ENCODE measurements around the gene UBALD2. TPM values are rescaled to one million over a fixed set of nuclear protein-coding genes. Genes with fewer than 3 reads are reported as not detected.

Gene UBALD2
- total and polyA plus RNA-seq, 2 donors (not counting 3 experiments of a cell fraction or from before 2014, with no cell fraction given) = 46.9 to 70.9 TPM

DNA sequence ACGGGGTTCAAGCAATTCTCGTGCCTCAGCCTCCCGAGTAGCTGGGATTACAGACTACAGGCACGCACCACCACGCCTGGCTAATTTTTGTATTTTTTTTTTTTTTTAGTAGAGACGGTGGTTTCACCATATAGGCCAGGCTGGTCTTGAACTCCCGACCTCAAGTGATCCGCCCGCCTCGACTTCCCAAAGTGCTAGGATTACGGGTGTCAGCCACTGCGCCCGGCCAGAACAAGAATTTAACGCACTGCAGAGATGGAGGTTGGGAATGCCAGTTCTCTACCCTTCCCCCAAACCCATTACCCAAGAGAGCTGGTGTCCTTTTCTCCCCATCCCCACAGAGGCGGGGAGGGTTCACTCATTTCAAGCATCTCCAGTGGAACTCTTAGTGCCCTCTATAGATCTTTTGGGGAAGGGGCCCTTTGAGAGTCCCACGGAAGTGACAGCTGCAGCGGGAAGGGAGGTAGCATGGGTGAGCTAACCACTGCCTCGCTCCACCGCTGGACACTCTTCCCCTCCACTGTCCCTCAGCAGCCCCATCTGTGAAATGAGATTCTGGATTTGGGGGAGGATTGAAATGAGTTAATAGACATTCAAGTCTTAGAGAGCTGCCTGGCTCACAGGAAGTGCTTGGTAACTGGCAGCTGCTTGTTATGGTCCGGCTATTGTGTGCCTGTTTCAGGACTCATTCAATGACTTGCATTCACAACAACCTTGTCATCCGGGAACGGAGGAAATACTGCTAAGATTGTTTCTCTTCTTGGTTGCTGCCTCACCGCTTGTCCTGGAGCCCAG lies 3.5 kb upstream of the UBALD2 start:
- CTCF ChIA-PET = interaction anchor here (0.9 to 1.7 kb wide), 7 partner anchors 15 to 247 kb away, joined by 3 to 13 read pairs (median 4); partner anchors contain the start of gene RNF157
- Histone ChIP-seq H2AFZ (ENCODE audit: low read depth, low read length) (peak overlapping the region; percentile 32), H3K4me3 (replicated peaks in 1 of 3; ENCODE audit: insufficient read depth in 1 of 3, low read depth in 1 of 3, low read length in 3 of 3) (no peak overlapping the region), H4K20me1 (replicated peaks; ENCODE audit: control insufficient read depth, extremely low read depth, insufficient read depth, low read length) (no peaks in the 10 kb centered on the region), H3K27ac (ENCODE audit: insufficient read depth, low read depth, low read length) (peak overlapping the region; percentile 95), H3K36me3 (ENCODE audit: control insufficient read depth in 2 of 2, extremely low read depth in 1 of 2, insufficient read depth in 2 of 2, low read length in 2 of 2) (no peaks in the 10 kb centered on the region), H3K9me1 (replicated peaks; ENCODE audit: control insufficient read depth, extremely low read depth, insufficient read depth, low read length) (no peaks in the 10 kb centered on the region), H3K79me2 (ENCODE audit: control insufficient read depth, insufficient read depth, low read length) (peaks cover 10% of the 10 kb centered on the region), H3K4me2 (ENCODE audit: insufficient read depth, low read length) (peak overlapping the region; percentile 9), H3K9ac (replicated peaks; ENCODE audit: extremely low read depth, insufficient read depth, low read length) (peak overlapping the region; percentile 7), H3K27me3 (ENCODE audit: control insufficient read depth in 2 of 2, insufficient read depth in 2 of 2, low read length in 2 of 2) (no peaks in the 10 kb centered on the region), H3K4me1 (ENCODE audit: control insufficient read depth, extremely low read depth, insufficient read depth, low read length) (peaks cover 38% of the 10 kb centered on the region), H3K9me3 (replicated peaks; ENCODE audit: control insufficient read depth, insufficient read depth, low read length) (no peaks in the 10 kb centered on the region)
- dilution Hi-C loops (cut with MboI; ENCODE audit: extremely low pct_ligation_motif_present, low sequenced_read_pairs) (no loop called here), intact Hi-C loops (cut with micrococcal nuclease) (loop anchor here (5.0 kb wide), 1 partner anchor 139 kb away; no protein-coding TSS in a partner anchor)
- POLR2A ChIA-PET = interaction anchor here (0.7 to 1.3 kb wide), 3 partner anchors 13 to 21 kb away, joined by 3 to 4 read pairs (median 3); partner anchors contain the start of gene RNF157
- peak; percentile 94 for DNase-seq (ENCODE audit: low read depth, low spot score)
- peak; percentile 41 for TF ChIP-seq JUN (IDR thresholded peaks at IDR 0.05; ENCODE audit: borderline replicate concordance, insufficient read depth, insufficient read length, low read depth)
- TF ChIP-seq, protein P1, sequence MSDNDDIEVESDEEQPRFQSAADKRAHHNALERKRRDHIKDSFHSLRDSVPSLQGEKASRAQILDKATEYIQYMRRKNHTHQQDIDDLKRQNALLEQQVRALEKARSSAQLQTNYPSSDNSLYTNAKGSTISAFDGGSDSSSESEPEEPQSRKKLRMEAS (IDR thresholded peaks at IDR 0.05; ENCODE audit: insufficient read depth, insufficient read length) = no peak
- TF ChIP-seq EZH2 (IDR thresholded peaks at IDR 0.05; ENCODE audit: borderline replicate concordance, low read depth, low read length, severe bottlenecking) = no peak
- TF ChIP-seq FOS (IDR thresholded peaks at IDR 0.05; ENCODE audit: borderline replicate concordance, insufficient read depth, low read length) = peak; percentile 43
- peak; percentile 51 for TF ChIP-seq POLR2AphosphoS5 (IDR thresholded peaks at IDR 0.05; ENCODE audit: insufficient read depth, low read depth, low read length)
- peak; percentile 99 for FAIRE-seq
- TSS peak; percentile 33 for BruUV-seq (replicated peaks)

Data from endothelial cell of umbilical vein (primary cell).